Mucosa of stomach (tissue), 1 donor: ENCODE results near the gene TRAPPC12.

ENCODE experiments used
- H3K27me3 ChIP-seq: one replicate; pipeline ENCODE4 v1.7.0; 2013; ENCODE audit warnings: mild to moderate bottlenecking, low read length; ENCODE audit not compliant: control insufficient read depth, insufficient read depth
- H3K36me3 ChIP-seq: one replicate; pipeline ENCODE4 v1.7.0; 2013; ENCODE audit warnings: low read length; ENCODE audit not compliant: control insufficient read depth, insufficient read depth
- H3K4me1 ChIP-seq: one replicate; pipeline ENCODE4 v1.7.0; 2013; ENCODE audit warnings: mild to moderate bottlenecking, low read length; ENCODE audit not compliant: control insufficient read depth, insufficient read depth
- H3K4me3 ChIP-seq: one replicate; pipeline ENCODE4 v1.7.0; 2013; ENCODE audit warnings: low read length
- H3K9ac ChIP-seq: one replicate; pipeline ENCODE4 v1.7.0; 2013; ENCODE audit warnings: mild to moderate bottlenecking, low read length, moderate library complexity
- H3K9me3 ChIP-seq: one replicate; pipeline ENCODE4 v1.7.0; 2013; ENCODE audit warnings: mild to moderate bottlenecking, low read length, moderate library complexity; ENCODE audit not compliant: control insufficient read depth
- donor health status: Pancreatic carcinoma.

Gene TRAPPC12

GRCh38 chr2:3526871-3527270, 147.4 kb downstream of the TRAPPC12 start:
- Histone ChIP-seq H3K9ac (no peak overlapping the region), H3K9me3 (no peaks in the 10 kb centered on the region), H3K27me3 (no peaks in the 10 kb centered on the region), H3K4me3 (no peak overlapping the region), H3K36me3 (no peaks in the 10 kb centered on the region), H3K4me1 (peaks cover 24% of the 10 kb centered on the region)

- Histone ChIP-seq H3K9ac (no peak overlapping the region), H3K9me3 (no peaks in the 10 kb centered on the region), H3K27me3 (no peaks in the 10 kb centered on the region), H3K36me3 (no peaks in the 10 kb centered on the region), H3K4me1 (peaks cover 25% of the 10 kb centered on the region), H3K4me3 (no peak overlapping the region)
These were observed 148.6 kb downstream of the TRAPPC12 start for GRCh38 chr2:3527886-3528785.
